ENCODE measurements around the gene ARID1B.

The ARID1B gene

GRCh38 chr6:157220485-157220884 lies 443.3 kb downstream of the ARID1B start:
- DNase-seq = no peak

GRCh38 chr6:157221049-157221816 lies 444.1 kb downstream of the ARID1B start:
- DNase-seq = peak; percentile 29 to 46

- DNase-seq = no peak
These were observed 444.6 kb downstream of the ARID1B start for GRCh38 chr6:157221817-157222175.

- no peak for DNase-seq
These were observed 445.2 kb downstream of the ARID1B start for GRCh38 chr6:157222201-157222981.

GRCh38 chr6:157223021-157223430 lies 445.8 kb downstream of the ARID1B start:
- DNase-seq = no peak

GRCh38 chr6:157223511-157223910 lies 446.3 kb downstream of the ARID1B start:
- no peak for DNase-seq

GRCh38 chr6:157224178-157224950 lies 447.2 kb downstream of the ARID1B start:
- no peak for DNase-seq

- no peak for DNase-seq
These were observed 447.9 kb downstream of the ARID1B start for GRCh38 chr6:157224951-157225574.

- DNase-seq = no peak
These were observed 448.4 kb downstream of the ARID1B start for GRCh38 chr6:157225575-157225995.

- DNase-seq = no peak
These were observed 448.9 kb downstream of the ARID1B start for GRCh38 chr6:157226026-157226625.

- no peak for DNase-seq
These were observed 449.6 kb downstream of the ARID1B start for GRCh38 chr6:157226761-157227160.

GRCh38 chr6:157227202-157228166 lies 450.3 kb downstream of the ARID1B start:
- DNase-seq = no peak

GRCh38 chr6:157228426-157229131 lies 451.4 kb downstream of the ARID1B start:
- no peak for DNase-seq

GRCh38 chr6:157229132-157229618 lies 452.0 kb downstream of the ARID1B start:
- no peak for DNase-seq

GRCh38 chr6:157229713-157230112 lies 452.5 kb downstream of the ARID1B start:
- DNase-seq = no peak

GRCh38 chr6:157230910-157231309 lies 453.7 kb downstream of the ARID1B start:
- no peak for DNase-seq

- no peak for DNase-seq
These were observed 455.1 kb downstream of the ARID1B start for GRCh38 chr6:157232161-157232895.

- DNase-seq = no peak
These were observed 456.0 kb downstream of the ARID1B start for GRCh38 chr6:157233156-157233555.

GRCh38 chr6:157233686-157234085 lies 456.5 kb downstream of the ARID1B start:
- DNase-seq = no peak

GRCh38 chr6:157235600-157236039 lies 458.4 kb downstream of the ARID1B start:
- peak; percentile 25 to 53 for DNase-seq

Data from hippocampal formation (tissue), 2 donors.